Epithelial cell of esophagus (primary cell): Measurements from ENCODE around the gene ANO6.
"Not testable (repeated sequence)": the region's sequence is repeated elsewhere in the genome, so short reads cannot be mapped to it uniquely, and the experiment has no call there.

Source experiments
- DNase-seq: peaks from one replicate; pipeline ENCODE4 v3.0.0; 2010; ENCODE audit warnings: low read depth
- H3K4me3 ChIP-seq: 2 replicates; pipeline ENCODE4 v1.5.1; 2011; ENCODE audit warnings: mild to moderate bottlenecking, low read length, control low read depth
- TF ChIP-seq, protein P1 (sequence below): IDR thresholded peaks from 2 replicates; pipeline ENCODE4 v1.5.1; 2011; ENCODE audit warnings: low read depth, mild to moderate bottlenecking, low read length, control low read depth, inconsistent platforms; ENCODE audit not compliant: insufficient read depth; ENCODE audit errors: missing control alignments

The ANO6 gene

DNA sequence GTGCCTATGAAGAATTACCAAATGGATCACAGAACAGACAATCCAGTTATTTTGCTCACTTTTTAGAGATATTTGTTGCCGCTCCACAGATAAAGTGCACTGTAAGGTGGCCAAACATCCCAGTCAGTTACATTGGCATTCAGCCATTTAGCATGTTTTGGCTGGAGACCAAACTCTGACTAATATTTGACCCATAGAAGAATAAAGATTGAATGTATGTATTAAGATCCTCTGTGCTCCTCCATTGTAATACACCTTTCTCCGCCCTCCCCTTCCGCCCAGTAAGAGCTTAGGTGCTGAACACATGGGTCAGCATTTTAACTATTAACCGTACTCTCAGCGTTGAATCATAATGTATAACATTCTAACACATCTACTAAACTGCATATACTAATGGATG lies 163.4 kb downstream of the ANO6 start:
- DNase-seq: peak; percentile 92
- TF ChIP-seq, protein P1, sequence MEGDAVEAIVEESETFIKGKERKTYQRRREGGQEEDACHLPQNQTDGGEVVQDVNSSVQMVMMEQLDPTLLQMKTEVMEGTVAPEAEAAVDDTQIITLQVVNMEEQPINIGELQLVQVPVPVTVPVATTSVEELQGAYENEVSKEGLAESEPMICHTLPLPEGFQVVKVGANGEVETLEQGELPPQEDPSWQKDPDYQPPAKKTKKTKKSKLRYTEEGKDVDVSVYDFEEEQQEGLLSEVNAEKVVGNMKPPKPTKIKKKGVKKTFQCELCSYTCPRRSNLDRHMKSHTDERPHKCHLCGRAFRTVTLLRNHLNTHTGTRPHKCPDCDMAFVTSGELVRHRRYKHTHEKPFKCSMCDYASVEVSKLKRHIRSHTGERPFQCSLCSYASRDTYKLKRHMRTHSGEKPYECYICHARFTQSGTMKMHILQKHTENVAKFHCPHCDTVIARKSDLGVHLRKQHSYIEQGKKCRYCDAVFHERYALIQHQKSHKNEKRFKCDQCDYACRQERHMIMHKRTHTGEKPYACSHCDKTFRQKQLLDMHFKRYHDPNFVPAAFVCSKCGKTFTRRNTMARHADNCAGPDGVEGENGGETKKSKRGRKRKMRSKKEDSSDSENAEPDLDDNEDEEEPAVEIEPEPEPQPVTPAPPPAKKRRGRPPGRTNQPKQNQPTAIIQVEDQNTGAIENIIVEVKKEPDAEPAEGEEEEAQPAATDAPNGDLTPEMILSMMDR: no peak
- H3K4me3 ChIP-seq: no peak overlapping the region

- peak; percentile 55 for DNase-seq
- TF ChIP-seq, protein P1: no peak
- H3K4me3 ChIP-seq: no peak overlapping the region
Observed at GRCh38 chr12:45381351-45381750, 165.5 kb downstream of the ANO6 start.

DNA sequence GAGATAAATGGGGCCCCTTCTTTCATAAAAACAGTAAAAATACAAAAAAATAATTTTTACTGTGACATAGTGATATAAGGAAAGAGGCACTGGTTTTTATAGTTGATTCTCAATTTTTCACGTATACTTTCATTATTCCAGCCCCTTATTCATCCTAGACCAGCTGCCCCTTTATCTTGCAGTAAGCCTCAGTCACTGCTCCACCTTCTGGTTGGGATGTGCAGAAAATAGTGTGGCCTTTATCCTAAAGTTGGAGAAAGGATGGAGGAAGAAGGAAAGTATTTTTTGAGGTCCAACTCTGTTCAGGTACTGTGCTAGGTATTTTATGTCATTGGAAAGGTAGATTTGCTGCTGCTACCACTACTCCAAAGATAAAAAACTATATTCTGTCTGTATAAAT lies 172.7 kb downstream of the ANO6 start:
- peak; percentile 33 for DNase-seq

GRCh38 chr12:45389426-45389825 lies 173.5 kb downstream of the ANO6 start:
- no peak overlapping the region for H3K4me3 ChIP-seq
- DNase-seq: no peak
- TF ChIP-seq, protein P1: no peak

More for the DNA sequence above, 172.7 kb downstream of the ANO6 start:
- TF ChIP-seq, protein P1: peak; percentile 62
- no peak overlapping the region for H3K4me3 ChIP-seq

GRCh38 chr12:45397499-45397898 lies 181.6 kb downstream of the ANO6 start:
- not testable (repeated sequence) for DNase-seq, H3K4me3 ChIP-seq

DNA sequence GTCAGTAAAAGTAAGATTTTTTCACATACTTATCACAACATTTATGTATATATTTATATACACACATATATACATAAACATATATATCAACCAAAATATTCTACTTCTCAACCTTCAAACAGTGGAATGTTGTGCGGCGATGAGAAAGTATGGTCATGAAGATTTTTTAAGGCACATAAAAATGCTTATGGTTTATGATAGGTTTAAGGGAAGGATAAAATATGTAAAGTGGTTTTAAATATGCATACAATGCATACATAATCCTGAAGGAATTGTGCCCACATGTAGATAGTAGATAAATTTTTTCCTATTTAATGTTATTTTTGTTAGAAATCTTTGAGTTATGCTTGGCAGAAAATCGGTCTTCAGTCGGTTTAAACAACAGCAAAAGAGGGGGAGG lies 182.7 kb downstream of the ANO6 start:
- TF ChIP-seq, protein P1: no peak
- DNase-seq: no peak
- H3K4me3 ChIP-seq: no peak overlapping the region

DNA sequence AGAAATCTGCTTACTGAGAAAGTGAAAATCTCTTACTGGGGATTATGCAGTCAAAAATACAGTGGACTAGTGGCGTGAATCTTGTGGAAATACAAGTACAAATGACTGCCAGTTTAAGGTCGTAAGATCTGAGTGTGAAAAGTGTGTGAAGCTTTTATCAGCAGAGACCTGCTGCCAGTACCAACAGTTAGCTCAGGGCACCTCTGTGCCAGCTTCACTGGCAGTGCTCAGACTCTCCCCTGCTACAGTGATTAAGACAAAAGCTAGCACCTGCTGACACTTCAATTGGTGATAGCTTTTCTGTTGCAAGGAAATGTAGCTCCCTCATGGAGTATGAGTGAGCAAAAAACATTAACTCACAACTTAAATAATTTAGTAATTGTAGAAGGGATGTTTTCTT lies 185.1 kb downstream of the ANO6 start:
- TF ChIP-seq, protein P1: no peak
- no peak for DNase-seq
- no peak overlapping the region for H3K4me3 ChIP-seq
